ENCODE data around the gene SYK. TPM values are rescaled to one million over a fixed set of nuclear protein-coding genes. Genes with fewer than 3 reads are reported as not detected.
A peak's percentile ranks its signal among the peaks of the same experiment; 100 is the strongest.

SYK gene
- polyA plus RNA-seq, 3 donors, result 51.1 to 186 (median 177) TPM

- Histone ChIP-seq H3K27me3 (ENCODE audit: control insufficient read depth in 2 of 2, insufficient read depth in 2 of 2, low read length in 2 of 2) (no peaks in the 10 kb centered on the region), H2AFZ (ENCODE audit: insufficient read depth, low read depth, low read length, poor library complexity, severe bottlenecking) (no peak overlapping the region), H3K4me3 (replicated peaks in 1 of 3; ENCODE audit: low read depth in 2 of 3, low read length in 3 of 3) (no peak overlapping the region), H3K4me2 (replicated peaks; ENCODE audit: extremely low read depth, low read length, poor library complexity, severe bottlenecking) (no peak overlapping the region), H3K79me2 (ENCODE audit: insufficient read depth, low read length) (no peaks in the 10 kb centered on the region), H3K4me1 (ENCODE audit: control insufficient read depth in 1 of 2, insufficient read depth in 2 of 2, low read length in 2 of 2) (no peaks in the 10 kb centered on the region), H3K27ac (ENCODE audit: low read depth in 1 of 2, low read length in 2 of 2) (no peak overlapping the region), H3K9me3 (replicated peaks in 1 of 2; ENCODE audit: control insufficient read depth in 1 of 2, insufficient read depth in 1 of 2, low read length in 2 of 2) (no peaks in the 10 kb centered on the region), H3K36me3 (replicated peaks in 1 of 2; ENCODE audit: control insufficient read depth in 1 of 2, insufficient read depth in 2 of 2, low read length in 2 of 2) (peaks cover 62 to 89% of the 10 kb centered on the region in 2 donors), H4K20me1 (ENCODE audit: insufficient read depth, low read length) (peaks cover 87% of the 10 kb centered on the region), H3K9ac (ENCODE audit: insufficient read depth, low read length, poor library complexity, severe bottlenecking) (no peak overlapping the region)
- TF ChIP-seq CTCF (IDR thresholded peaks at IDR 0.05), result no peak
- 100% methylated on average over 2 of the region's 3 CpGs for WGBS (ENCODE audit: insufficient coverage)
- DNase-seq, result no peak
- peaks cover 2% of the 10 kb centered on the region for H3K4me1 Mint-ChIP-seq
- H3K9me3 Mint-ChIP-seq, result peaks cover 0 to 13% (median 2%) of the 10 kb centered on the region in 7 donors
- H3K4me3 Mint-ChIP-seq, result no peak overlapping the region
- intact Hi-C loops (cut with micrococcal nuclease), result no loop called here
- H3K36me3 Mint-ChIP-seq, result peaks cover 82 to 95% of the 10 kb centered on the region in 2 donors
- peak overlapping the region in 1 of 7 donors; percentile 32 for H3K27ac Mint-ChIP-seq
- H3K27me3 Mint-ChIP-seq (ENCODE audit: low read depth in 3 of 3), result peaks cover 0 to 2% (median 0%) of the 10 kb centered on the region in 3 donors
These were observed 96.6 kb downstream of the SYK start for GRCh38 chr9:90898228-90898627.

- peaks cover 0 to 13% (median 2%) of the 10 kb centered on the region in 7 donors for H3K9me3 Mint-ChIP-seq
- Histone ChIP-seq H3K9ac (ENCODE audit: insufficient read depth, low read length, poor library complexity, severe bottlenecking) (no peak overlapping the region), H3K79me2 (ENCODE audit: insufficient read depth, low read length) (no peaks in the 10 kb centered on the region), H3K4me1 (ENCODE audit: control insufficient read depth in 1 of 2, insufficient read depth in 2 of 2, low read length in 2 of 2) (no peaks in the 10 kb centered on the region), H4K20me1 (ENCODE audit: insufficient read depth, low read length) (peaks cover 76% of the 10 kb centered on the region), H3K27ac (ENCODE audit: low read depth in 1 of 2, low read length in 2 of 2) (no peak overlapping the region), H3K27me3 (ENCODE audit: control insufficient read depth in 2 of 2, insufficient read depth in 2 of 2, low read length in 2 of 2) (no peaks in the 10 kb centered on the region), H3K36me3 (replicated peaks in 1 of 2; ENCODE audit: control insufficient read depth in 1 of 2, insufficient read depth in 2 of 2, low read length in 2 of 2) (peaks cover 51 to 78% of the 10 kb centered on the region in 2 donors), H2AFZ (ENCODE audit: insufficient read depth, low read depth, low read length, poor library complexity, severe bottlenecking) (no peak overlapping the region), H3K4me2 (replicated peaks; ENCODE audit: extremely low read depth, low read length, poor library complexity, severe bottlenecking) (no peak overlapping the region), H3K9me3 (replicated peaks in 1 of 2; ENCODE audit: control insufficient read depth in 1 of 2, insufficient read depth in 1 of 2, low read length in 2 of 2) (no peaks in the 10 kb centered on the region), H3K4me3 (replicated peaks in 1 of 3; ENCODE audit: low read depth in 2 of 3, low read length in 3 of 3) (no peak overlapping the region)
- intact Hi-C loops (cut with micrococcal nuclease), result no loop called here
- peaks cover 72 to 85% of the 10 kb centered on the region in 2 donors for H3K36me3 Mint-ChIP-seq
- H3K27ac Mint-ChIP-seq, result no peak overlapping the region
- 98% methylated on average over 3 of the region's 3 CpGs for WGBS (ENCODE audit: insufficient coverage)
- no peak for DNase-seq
- TF ChIP-seq CTCF (IDR thresholded peaks at IDR 0.05), result no peak
- no peak overlapping the region for H3K4me3 Mint-ChIP-seq
- peaks cover 2% of the 10 kb centered on the region for H3K4me1 Mint-ChIP-seq
- H3K27me3 Mint-ChIP-seq (ENCODE audit: low read depth in 3 of 3), result peaks cover 0 to 2% (median 0%) of the 10 kb centered on the region in 3 donors
These were observed 97.7 kb downstream of the SYK start for GRCh38 chr9:90899287-90899686.

All from CD14-positive monocyte (primary cell).